ENCODE results near the gene MMP28.

DNA sequence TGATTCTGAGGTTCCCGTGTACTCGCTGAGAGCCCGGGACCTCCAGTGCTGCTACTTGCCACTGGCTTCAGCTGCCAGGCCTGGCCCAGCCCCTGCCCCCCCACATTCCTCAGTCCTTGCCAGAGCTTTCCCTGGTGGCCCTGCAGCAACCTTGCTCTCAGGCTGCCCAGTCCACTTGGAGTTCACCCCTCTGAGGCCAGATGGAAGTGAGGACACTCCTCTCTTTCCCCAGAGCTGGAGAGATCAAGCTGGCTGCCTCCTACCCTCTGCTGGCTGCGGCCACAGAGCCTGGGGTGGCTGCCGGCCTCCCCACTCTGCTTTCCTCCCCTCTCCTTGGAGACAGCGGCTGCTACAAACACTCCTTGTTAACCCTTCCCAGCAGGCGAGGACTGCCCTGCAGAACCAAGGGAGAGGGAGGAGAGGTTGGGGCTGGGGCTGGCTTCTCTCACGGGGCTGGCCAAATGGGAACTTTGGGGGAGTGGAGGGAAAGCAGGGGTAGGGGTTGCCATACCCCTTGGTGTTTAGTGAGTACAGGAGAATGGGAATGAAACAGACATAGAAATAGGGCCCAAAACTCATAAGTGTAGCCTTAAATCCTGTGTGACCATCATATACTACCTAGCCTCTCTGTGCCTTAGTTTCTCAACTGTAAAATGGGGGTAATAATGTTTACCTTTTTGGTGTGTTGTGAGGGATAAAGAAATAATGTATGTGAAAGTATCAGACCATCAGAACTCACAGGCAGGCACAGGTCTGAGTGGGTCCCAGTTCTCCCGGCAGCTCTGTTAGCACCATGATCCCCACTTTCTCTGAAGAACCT lies 42.3 kb downstream of the MMP28 start, which contains the start of gene GAS2L2:
- TF ChIP-seq, protein P1, sequence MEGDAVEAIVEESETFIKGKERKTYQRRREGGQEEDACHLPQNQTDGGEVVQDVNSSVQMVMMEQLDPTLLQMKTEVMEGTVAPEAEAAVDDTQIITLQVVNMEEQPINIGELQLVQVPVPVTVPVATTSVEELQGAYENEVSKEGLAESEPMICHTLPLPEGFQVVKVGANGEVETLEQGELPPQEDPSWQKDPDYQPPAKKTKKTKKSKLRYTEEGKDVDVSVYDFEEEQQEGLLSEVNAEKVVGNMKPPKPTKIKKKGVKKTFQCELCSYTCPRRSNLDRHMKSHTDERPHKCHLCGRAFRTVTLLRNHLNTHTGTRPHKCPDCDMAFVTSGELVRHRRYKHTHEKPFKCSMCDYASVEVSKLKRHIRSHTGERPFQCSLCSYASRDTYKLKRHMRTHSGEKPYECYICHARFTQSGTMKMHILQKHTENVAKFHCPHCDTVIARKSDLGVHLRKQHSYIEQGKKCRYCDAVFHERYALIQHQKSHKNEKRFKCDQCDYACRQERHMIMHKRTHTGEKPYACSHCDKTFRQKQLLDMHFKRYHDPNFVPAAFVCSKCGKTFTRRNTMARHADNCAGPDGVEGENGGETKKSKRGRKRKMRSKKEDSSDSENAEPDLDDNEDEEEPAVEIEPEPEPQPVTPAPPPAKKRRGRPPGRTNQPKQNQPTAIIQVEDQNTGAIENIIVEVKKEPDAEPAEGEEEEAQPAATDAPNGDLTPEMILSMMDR (IDR thresholded peaks at IDR 0.05): no peak
- TF ChIP-seq POLR2A (IDR thresholded peaks at IDR 0.05): no peak
